WI38 (cell line): ENCODE measurements around the gene RNF187.

Source experiments
- H3K4me3 ChIP-seq: 2 replicates; pipeline ENCODE4 v1.5.1; 2011; ENCODE audit warnings: low read depth, mild to moderate bottlenecking, control low read depth, low read length
- TF ChIP-seq, protein P1 (sequence below): IDR thresholded peaks from 2 replicates; pipeline ENCODE4 v1.5.1; 2012; ENCODE audit warnings: low read depth, mild to moderate bottlenecking, control low read depth, low read length

RNF187 gene

GRCh38 chr1:228445843-228446650, 41.1 kb upstream of the RNF187 start:
- H3K4me3 ChIP-seq, result no peak overlapping the region
- TF ChIP-seq, protein P1, sequence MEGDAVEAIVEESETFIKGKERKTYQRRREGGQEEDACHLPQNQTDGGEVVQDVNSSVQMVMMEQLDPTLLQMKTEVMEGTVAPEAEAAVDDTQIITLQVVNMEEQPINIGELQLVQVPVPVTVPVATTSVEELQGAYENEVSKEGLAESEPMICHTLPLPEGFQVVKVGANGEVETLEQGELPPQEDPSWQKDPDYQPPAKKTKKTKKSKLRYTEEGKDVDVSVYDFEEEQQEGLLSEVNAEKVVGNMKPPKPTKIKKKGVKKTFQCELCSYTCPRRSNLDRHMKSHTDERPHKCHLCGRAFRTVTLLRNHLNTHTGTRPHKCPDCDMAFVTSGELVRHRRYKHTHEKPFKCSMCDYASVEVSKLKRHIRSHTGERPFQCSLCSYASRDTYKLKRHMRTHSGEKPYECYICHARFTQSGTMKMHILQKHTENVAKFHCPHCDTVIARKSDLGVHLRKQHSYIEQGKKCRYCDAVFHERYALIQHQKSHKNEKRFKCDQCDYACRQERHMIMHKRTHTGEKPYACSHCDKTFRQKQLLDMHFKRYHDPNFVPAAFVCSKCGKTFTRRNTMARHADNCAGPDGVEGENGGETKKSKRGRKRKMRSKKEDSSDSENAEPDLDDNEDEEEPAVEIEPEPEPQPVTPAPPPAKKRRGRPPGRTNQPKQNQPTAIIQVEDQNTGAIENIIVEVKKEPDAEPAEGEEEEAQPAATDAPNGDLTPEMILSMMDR, result no peak

DNA sequence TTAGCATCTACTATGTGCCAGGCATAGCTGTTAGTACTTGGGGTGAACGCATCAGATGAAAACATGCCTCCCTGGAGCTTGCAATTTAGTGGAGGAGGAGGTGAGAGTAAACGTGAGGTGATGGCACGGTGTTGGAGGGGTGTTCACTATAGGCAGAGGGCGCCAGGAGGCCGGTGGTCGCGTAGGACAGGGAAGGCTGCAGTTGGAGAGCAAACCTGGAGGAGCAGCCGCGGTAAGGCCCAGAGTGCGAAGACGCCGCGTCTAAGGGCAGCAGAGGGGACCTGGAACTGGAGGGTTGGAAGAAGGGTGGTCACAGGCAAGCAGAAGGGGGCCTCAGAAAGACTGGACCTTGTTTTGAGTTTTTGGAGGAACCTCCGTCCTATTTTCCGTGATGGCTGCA, 40.3 kb upstream of the RNF187 start:
- TF ChIP-seq, protein P1, result no peak
- H3K4me3 ChIP-seq, result no peak overlapping the region

DNA sequence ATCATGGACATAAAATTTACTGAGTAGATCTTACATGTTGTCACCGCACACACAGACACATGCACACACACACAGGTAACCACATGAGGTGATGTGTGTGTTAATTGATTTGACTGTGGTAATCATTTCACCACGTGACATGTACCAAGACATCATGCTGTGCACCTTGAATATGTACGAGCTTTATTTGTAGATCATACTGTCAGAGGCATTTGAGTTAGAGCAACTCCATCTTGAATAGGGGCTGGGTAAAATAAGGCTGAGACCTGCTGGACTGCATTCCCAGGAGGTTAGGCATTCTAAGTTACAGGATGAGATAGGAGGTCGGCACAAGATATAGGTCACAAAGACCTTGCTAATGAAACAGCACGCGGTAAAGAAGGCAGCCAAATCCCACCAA, 38.8 kb upstream of the RNF187 start:
- TF ChIP-seq, protein P1, result no peak
- no peak overlapping the region for H3K4me3 ChIP-seq

DNA sequence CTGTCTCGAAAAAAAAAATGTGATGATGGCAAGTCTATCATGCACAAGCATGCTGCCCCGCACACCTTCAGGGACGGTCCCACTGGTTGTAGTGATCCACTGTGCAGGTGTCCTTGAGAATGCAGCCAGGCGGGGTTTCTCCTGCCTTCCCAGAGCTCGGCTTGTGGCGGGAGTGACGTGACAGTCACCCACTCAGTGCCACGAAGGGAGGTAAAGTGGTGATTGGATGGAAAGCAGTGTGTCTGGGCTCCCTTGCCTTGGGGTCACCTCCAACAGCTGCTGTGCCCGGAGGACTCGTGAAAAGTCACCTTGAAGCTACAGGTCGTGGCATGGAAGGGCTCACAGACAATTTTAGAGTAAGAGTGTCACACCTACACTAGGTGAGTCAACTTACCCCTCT, 37.0 kb upstream of the RNF187 start:
- H3K4me3 ChIP-seq, result no peak overlapping the region
- TF ChIP-seq, protein P1, result no peak

DNA sequence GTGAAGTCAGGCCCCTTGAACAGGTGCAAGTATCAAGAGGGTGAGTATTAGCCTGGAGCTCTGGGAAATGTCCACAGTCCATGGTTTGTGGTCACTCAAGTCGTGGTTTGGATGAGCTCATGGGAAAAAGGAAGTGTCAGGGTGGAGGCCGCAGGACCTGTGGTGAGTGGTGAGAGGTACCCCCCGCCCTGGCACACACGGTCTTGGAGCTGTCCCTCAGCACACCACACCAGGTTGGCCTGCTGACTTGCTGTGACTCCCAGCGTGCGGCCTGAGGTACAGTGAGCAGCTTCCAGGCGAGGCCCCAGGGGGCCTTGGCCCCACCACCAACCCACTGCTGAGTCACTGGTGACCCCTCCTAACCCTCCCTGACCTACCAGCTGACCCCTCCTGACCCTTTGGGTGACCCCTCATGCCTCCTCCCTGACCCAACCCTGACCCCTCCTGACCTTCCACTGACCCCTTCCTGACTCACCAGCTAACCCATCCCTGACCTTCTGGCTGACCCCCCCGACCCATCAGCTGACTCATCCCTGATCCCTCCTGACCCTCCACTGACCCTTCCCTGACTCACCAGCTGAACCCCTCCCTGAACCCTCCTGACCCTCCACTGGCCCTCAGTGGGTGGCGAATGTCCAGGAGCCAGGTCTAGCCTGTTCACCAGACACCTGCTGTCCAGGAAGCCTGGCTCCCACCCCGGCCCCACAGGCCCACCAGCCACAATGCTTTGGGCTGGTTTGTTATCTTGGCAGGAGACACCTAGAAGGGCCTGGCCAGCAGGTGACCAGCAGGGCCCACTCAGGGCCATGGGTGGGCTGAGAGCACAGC, 34.8 kb upstream of the RNF187 start:
- TF ChIP-seq, protein P1, result no peak

DNA sequence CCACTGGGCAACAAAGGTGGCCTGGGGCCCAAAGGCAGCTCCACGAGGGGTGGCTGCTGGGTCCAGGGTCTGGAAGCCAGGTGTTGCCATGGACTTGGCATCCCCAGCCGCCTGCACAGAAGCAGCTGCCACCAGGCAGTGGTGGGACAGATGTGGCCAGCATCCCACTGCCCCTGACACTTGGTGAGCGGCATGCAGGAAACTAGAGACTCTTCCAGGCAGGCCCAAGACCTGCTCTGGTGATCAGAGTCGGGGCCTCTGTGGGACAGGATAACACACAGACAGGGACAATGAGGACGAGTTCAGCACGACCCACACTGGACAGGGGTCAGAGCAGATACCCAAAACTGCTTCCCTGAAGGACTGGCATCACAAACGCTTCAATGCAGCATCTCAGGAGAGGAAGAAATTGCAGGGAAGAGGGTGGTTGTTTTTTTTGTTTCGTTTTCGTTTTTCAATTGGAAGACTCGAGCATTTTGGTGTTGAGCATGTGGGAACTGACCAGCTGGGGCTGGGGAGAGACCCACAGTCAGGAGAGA, 34.1 kb upstream of the RNF187 start:
- H3K4me3 ChIP-seq, result no peak overlapping the region
- TF ChIP-seq, protein P1, result no peak

More for the DNA sequence above, 34.8 kb upstream of the RNF187 start:
- no peak overlapping the region for H3K4me3 ChIP-seq
